GM12878 (cell line): ENCODE results near the gene COPZ1.
A peak's percentile ranks its signal among the peaks of the same experiment; 100 is the strongest.

Experiments
- CHD2 ChIP-seq: IDR thresholded peaks from 2 replicates; pipeline ENCODE4 v1.6.1; 2011; ENCODE audit warnings: low read depth, low read length, improper control_type of control experiment, borderline replicate concordance
- EZH2 ChIP-seq: IDR thresholded peaks from 2 replicates; pipeline ENCODE4 v1.6.1; 2012; ENCODE audit warnings: low read depth, mild to moderate bottlenecking, control low read depth, inconsistent platforms, low read length, borderline replicate concordance; ENCODE audit not compliant: control insufficient read depth
- JUND ChIP-seq: IDR thresholded peaks from 2 replicates; pipeline ENCODE4 v1.6.1; 2012; ENCODE audit warnings: low read depth, mild to moderate bottlenecking, low read length, improper control_type of control experiment, moderate library complexity
- NBN ChIP-seq: fragments of 450-650 bp; IDR thresholded peaks from 2 replicates; pipeline ENCODE4 v1.6.1; 2016
- NFIC ChIP-seq: IDR thresholded peaks from 2 replicates; pipeline ENCODE4 v1.6.1; 2012; ENCODE audit warnings: low read depth, mild to moderate bottlenecking, inconsistent platforms, low read length, moderate library complexity
- POLR2A ChIP-seq: IDR thresholded peaks from 2 replicates; pipeline ENCODE4 v1.6.1; 2011; ENCODE audit warnings: low read depth, mild to moderate bottlenecking, low read length
- TF ChIP-seq, protein P1 (sequence below): IDR thresholded peaks from 2 replicates; pipeline ENCODE4 v1.6.1; 2012; ENCODE audit warnings: mild to moderate bottlenecking, low read depth, low read length
- TF ChIP-seq, protein P2 (sequence below): IDR thresholded peaks from 2 replicates; pipeline ENCODE4 v1.6.1; 2012; ENCODE audit warnings: low read depth, low read length, improper control_type of control experiment
- TF ChIP-seq, protein P3 (sequence below): IDR thresholded peaks from 2 replicates; pipeline ENCODE4 v1.6.1; 2011; ENCODE audit warnings: borderline replicate concordance, low read depth, mild to moderate bottlenecking, moderate library complexity, mixed read lengths, low read length; ENCODE audit not compliant: insufficient read depth; ENCODE audit errors: extremely low read length
- TF ChIP-seq, protein P4 (sequence below): IDR thresholded peaks from 2 replicates; pipeline ENCODE4 v1.6.1; 2011; ENCODE audit warnings: low read depth, low read length, improper control_type of control experiment, borderline replicate concordance
- TF ChIP-seq, protein P5 (sequence below), 3 experiments: IDR thresholded peaks in 2 of 3; conservative IDR thresholded peaks in 1 of 3; 2 replicates each; pipeline ENCODE4 v1.5.1; 2011; ENCODE audit warnings: low read depth in 3 of 3, low read length in 3 of 3, mild to moderate bottlenecking in 3 of 3, control low read depth in 2 of 3, moderate library complexity in 2 of 3, inconsistent platforms in 1 of 3, mixed read lengths in 1 of 3; ENCODE audit not compliant: control insufficient read depth in 2 of 3, insufficient read depth in 1 of 3; ENCODE audit errors: extremely low read depth in 1 of 3

DNA sequence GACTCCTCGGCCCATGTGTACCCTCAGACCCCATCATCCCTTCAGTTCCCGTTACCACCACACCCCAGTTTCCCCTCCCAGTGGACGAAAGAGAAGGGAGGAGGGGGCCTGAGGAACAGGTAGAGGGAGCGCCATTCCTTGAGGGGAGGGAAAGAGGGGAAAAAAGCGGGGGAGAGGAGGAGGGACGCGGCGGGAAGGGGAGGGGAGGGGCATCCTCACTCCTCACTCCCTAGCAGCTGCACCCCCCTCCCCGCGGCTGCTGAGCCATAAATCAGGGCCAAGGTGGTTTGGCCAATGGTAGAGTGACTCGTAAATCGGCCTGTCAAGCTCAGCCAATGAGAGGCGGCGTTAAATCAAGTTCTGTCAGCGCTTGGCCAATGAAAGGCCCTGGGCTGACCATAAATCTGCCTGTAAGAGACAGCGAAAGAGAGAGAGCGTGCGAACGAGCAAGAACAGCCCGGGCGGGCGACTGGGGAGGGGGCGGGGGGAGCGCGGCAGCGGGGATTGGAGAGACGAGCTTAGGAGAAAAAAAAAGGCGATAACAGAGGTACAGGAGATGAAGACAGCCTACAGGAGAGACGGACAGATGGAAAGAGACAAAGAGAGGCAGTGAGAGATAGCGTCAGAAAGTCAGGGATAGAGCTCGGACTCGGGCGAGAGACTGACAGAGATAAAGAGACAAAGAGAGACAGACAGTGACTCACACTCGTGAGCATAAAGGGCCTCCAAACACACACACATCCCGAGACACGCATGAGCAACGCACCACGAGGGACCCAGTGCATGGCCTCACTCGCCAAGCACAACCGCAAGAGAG lies 34.2 kb downstream of the COPZ1 start:
- no peak for TF ChIP-seq EZH2
- TF ChIP-seq, protein P1, sequence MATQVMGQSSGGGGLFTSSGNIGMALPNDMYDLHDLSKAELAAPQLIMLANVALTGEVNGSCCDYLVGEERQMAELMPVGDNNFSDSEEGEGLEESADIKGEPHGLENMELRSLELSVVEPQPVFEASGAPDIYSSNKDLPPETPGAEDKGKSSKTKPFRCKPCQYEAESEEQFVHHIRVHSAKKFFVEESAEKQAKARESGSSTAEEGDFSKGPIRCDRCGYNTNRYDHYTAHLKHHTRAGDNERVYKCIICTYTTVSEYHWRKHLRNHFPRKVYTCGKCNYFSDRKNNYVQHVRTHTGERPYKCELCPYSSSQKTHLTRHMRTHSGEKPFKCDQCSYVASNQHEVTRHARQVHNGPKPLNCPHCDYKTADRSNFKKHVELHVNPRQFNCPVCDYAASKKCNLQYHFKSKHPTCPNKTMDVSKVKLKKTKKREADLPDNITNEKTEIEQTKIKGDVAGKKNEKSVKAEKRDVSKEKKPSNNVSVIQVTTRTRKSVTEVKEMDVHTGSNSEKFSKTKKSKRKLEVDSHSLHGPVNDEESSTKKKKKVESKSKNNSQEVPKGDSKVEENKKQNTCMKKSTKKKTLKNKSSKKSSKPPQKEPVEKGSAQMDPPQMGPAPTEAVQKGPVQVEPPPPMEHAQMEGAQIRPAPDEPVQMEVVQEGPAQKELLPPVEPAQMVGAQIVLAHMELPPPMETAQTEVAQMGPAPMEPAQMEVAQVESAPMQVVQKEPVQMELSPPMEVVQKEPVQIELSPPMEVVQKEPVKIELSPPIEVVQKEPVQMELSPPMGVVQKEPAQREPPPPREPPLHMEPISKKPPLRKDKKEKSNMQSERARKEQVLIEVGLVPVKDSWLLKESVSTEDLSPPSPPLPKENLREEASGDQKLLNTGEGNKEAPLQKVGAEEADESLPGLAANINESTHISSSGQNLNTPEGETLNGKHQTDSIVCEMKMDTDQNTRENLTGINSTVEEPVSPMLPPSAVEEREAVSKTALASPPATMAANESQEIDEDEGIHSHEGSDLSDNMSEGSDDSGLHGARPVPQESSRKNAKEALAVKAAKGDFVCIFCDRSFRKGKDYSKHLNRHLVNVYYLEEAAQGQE, result no peak
- TF ChIP-seq, protein P2, sequence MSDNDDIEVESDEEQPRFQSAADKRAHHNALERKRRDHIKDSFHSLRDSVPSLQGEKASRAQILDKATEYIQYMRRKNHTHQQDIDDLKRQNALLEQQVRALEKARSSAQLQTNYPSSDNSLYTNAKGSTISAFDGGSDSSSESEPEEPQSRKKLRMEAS, result peak; percentile 47; the same call in 1 of the 2 replicates
- TF ChIP-seq NBN, result peak; percentile 89
- TF ChIP-seq, protein P3, sequence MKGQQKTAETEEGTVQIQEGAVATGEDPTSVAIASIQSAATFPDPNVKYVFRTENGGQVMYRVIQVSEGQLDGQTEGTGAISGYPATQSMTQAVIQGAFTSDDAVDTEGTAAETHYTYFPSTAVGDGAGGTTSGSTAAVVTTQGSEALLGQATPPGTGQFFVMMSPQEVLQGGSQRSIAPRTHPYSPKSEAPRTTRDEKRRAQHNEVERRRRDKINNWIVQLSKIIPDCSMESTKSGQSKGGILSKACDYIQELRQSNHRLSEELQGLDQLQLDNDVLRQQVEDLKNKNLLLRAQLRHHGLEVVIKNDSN, result no peak
- TF ChIP-seq POLR2A, result peak; percentile 63
- no peak for TF ChIP-seq JUND
- TF ChIP-seq, protein P4, sequence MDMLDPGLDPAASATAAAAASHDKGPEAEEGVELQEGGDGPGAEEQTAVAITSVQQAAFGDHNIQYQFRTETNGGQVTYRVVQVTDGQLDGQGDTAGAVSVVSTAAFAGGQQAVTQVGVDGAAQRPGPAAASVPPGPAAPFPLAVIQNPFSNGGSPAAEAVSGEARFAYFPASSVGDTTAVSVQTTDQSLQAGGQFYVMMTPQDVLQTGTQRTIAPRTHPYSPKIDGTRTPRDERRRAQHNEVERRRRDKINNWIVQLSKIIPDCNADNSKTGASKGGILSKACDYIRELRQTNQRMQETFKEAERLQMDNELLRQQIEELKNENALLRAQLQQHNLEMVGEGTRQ, result no peak
- no peak for TF ChIP-seq NFIC
- TF ChIP-seq, protein P5, sequence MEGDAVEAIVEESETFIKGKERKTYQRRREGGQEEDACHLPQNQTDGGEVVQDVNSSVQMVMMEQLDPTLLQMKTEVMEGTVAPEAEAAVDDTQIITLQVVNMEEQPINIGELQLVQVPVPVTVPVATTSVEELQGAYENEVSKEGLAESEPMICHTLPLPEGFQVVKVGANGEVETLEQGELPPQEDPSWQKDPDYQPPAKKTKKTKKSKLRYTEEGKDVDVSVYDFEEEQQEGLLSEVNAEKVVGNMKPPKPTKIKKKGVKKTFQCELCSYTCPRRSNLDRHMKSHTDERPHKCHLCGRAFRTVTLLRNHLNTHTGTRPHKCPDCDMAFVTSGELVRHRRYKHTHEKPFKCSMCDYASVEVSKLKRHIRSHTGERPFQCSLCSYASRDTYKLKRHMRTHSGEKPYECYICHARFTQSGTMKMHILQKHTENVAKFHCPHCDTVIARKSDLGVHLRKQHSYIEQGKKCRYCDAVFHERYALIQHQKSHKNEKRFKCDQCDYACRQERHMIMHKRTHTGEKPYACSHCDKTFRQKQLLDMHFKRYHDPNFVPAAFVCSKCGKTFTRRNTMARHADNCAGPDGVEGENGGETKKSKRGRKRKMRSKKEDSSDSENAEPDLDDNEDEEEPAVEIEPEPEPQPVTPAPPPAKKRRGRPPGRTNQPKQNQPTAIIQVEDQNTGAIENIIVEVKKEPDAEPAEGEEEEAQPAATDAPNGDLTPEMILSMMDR (IDR thresholded peaks at IDR 0.05 in 2 of 3, conservative IDR thresholded peaks at IDR 0.05 in 1 of 3; ENCODE audit: control insufficient read depth in 2 of 3, extremely low read depth in 1 of 3, insufficient read depth in 1 of 3, low read depth in 3 of 3, low read length in 3 of 3), result no peak
- peak; percentile 94 for TF ChIP-seq CHD2
